Osteoblast (primary cell): ENCODE data around the gene ZNF14. TPM values are rescaled to one million over a fixed set of nuclear protein-coding genes. Genes with fewer than 3 reads are reported as not detected.

Source experiments
- DNase-seq: peaks from one replicate; pipeline ENCODE4 v3.0.0; 2011; ENCODE audit warnings: low spot score, mixed read lengths; ENCODE audit not compliant: insufficient read length; ENCODE audit errors: missing footprints
- H2AFZ ChIP-seq: 2 replicates; pipeline ENCODE4 v1.6.0; 2011; ENCODE audit warnings: mild to moderate bottlenecking, low read length
- H3K27ac ChIP-seq: 2 replicates; pipeline ENCODE4 v1.5.1; 2011; ENCODE audit warnings: mild to moderate bottlenecking, low read depth, low read length, moderate library complexity
- H3K27me3 ChIP-seq: 2 replicates; pipeline ENCODE4 v1.6.0; 2012; ENCODE audit warnings: mild to moderate bottlenecking, control low read depth, inconsistent platforms, low read length, moderate library complexity; ENCODE audit not compliant: insufficient read depth
- H3K36me3 ChIP-seq: 2 replicates; pipeline ENCODE4 v1.5.1; 2011; ENCODE audit warnings: mild to moderate bottlenecking, low read length, control low read depth, moderate library complexity; ENCODE audit not compliant: insufficient read depth
- H3K4me1 ChIP-seq: 2 replicates; pipeline ENCODE4 v1.5.1; 2011; ENCODE audit warnings: mild to moderate bottlenecking, low read length, control low read depth, moderate library complexity; ENCODE audit not compliant: insufficient read depth
- H3K4me2 ChIP-seq: 2 replicates; pipeline ENCODE4 v1.6.0; 2011; ENCODE audit warnings: mild to moderate bottlenecking, low read length; ENCODE audit not compliant: insufficient read depth
- H3K4me3 ChIP-seq: fragments of 200-600 bp; sonication (generic); 3 replicates; pipeline ENCODE4 v1.5.1; 2012; ENCODE audit warnings: mild to moderate bottlenecking, low read length, inconsistent platforms; ENCODE audit not compliant: insufficient read depth
- H3K79me2 ChIP-seq: 2 replicates; pipeline ENCODE4 v1.6.0; 2012; ENCODE audit warnings: mild to moderate bottlenecking, low read length, control low read depth, inconsistent platforms; ENCODE audit not compliant: insufficient read depth
- H3K9me3 ChIP-seq: 2 replicates; pipeline ENCODE4 v1.5.1; 2011; ENCODE audit warnings: low read depth, low read length, control low read depth
- H4K20me1 ChIP-seq: 2 replicates; pipeline ENCODE4 v1.6.0; 2012; ENCODE audit warnings: mild to moderate bottlenecking, low read length, control low read depth; ENCODE audit not compliant: insufficient read depth
- total RNA-seq: library from RNA; depleted of rRNA; stranded (reverse); fragments of >200 nt; gene quantifications from 2 replicates; pipeline ENCODE4 v1.2.3, GENCODE V29; 2012
- TF ChIP-seq, protein P1 (sequence below): IDR thresholded peaks from 2 replicates; pipeline ENCODE4 v1.5.1; 2011; ENCODE audit warnings: mild to moderate bottlenecking, low read depth, low read length, moderate library complexity; ENCODE audit errors: extremely low read depth

ZNF14 gene
- total RNA-seq, 1 donor = 6.5 TPM

DNA sequence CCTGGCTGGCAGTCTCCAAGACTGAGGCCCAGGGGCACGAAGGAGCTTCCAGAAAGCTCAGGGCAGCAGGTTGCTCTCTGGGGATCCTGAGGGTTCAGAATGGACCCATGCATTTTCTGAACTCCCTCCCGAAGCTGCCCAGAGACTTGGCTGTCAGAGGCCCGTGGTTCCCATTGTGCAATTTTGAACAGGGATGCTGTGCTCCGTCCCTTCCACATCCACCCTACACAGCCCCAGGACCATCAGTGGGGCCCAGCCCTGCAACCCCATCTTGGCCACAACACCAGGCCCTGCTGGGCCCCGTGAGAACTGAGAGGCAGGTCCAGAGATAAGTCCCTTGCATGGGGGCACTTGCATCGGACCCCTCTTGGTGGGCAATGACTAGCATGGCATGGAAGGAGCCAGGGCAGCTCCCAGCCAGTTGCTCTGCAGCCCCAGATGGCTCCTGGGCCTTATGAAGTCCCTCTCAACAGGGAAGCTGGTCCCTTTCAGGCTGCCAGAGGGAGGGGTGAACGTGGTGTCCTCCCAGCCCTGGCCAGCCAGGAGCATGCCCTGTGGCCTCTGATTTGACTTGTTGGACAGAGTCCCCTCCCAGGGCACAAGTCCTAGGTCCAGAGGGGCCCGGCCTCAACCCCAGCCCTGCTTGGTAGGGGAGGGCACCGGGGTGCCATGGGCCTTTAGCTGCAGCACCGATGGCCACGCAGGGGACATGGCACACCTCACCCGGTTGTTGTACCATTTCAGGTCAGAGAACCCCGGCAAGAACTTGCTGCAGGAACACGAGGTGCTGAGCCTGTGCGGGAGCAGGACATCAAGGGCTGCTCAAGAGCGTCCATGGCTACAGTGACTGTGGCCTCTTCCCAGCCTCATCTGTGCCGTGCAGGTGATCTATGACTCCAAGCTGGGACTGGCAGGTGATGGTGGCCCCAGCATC, 17.3 kb upstream of the ZNF14 start:
- peak; percentile 57 for DNase-seq
- Histone ChIP-seq H3K9me3 (no peaks in the 10 kb centered on the region), H3K79me2 (no peaks in the 10 kb centered on the region), H3K27ac (no peak overlapping the region), H3K36me3 (no peaks in the 10 kb centered on the region), H3K27me3 (no peaks in the 10 kb centered on the region), H3K4me3 (no peak overlapping the region), H2AFZ (no peak overlapping the region), H3K4me1 (no peaks in the 10 kb centered on the region), H4K20me1 (no peaks in the 10 kb centered on the region), H3K4me2 (no peak overlapping the region)
- TF ChIP-seq, protein P1, sequence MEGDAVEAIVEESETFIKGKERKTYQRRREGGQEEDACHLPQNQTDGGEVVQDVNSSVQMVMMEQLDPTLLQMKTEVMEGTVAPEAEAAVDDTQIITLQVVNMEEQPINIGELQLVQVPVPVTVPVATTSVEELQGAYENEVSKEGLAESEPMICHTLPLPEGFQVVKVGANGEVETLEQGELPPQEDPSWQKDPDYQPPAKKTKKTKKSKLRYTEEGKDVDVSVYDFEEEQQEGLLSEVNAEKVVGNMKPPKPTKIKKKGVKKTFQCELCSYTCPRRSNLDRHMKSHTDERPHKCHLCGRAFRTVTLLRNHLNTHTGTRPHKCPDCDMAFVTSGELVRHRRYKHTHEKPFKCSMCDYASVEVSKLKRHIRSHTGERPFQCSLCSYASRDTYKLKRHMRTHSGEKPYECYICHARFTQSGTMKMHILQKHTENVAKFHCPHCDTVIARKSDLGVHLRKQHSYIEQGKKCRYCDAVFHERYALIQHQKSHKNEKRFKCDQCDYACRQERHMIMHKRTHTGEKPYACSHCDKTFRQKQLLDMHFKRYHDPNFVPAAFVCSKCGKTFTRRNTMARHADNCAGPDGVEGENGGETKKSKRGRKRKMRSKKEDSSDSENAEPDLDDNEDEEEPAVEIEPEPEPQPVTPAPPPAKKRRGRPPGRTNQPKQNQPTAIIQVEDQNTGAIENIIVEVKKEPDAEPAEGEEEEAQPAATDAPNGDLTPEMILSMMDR = no peak

- no peaks in the 10 kb centered on the region for H3K79me2 ChIP-seq
- no peaks in the 10 kb centered on the region for H3K36me3 ChIP-seq
- no peaks in the 10 kb centered on the region for H4K20me1 ChIP-seq
- TF ChIP-seq, protein P1 = no peak
- H3K27me3 ChIP-seq = no peaks in the 10 kb centered on the region
- no peak overlapping the region for H2AFZ ChIP-seq
- peak; percentile 73 for DNase-seq
- no peak overlapping the region for H3K4me3 ChIP-seq
- H3K4me2 ChIP-seq = no peak overlapping the region
- no peaks in the 10 kb centered on the region for H3K4me1 ChIP-seq
- no peaks in the 10 kb centered on the region for H3K9me3 ChIP-seq
- H3K27ac ChIP-seq = no peak overlapping the region
Measured at GRCh38 chr19:19749117-19749907, 16.4 kb upstream of the ZNF14 start.

- Histone ChIP-seq H3K4me2 (no peak overlapping the region), H3K9me3 (no peaks in the 10 kb centered on the region), H3K4me1 (no peaks in the 10 kb centered on the region), H3K4me3 (no peak overlapping the region), H3K79me2 (no peaks in the 10 kb centered on the region), H3K27ac (no peak overlapping the region), H4K20me1 (no peaks in the 10 kb centered on the region), H2AFZ (no peak overlapping the region), H3K27me3 (no peaks in the 10 kb centered on the region), H3K36me3 (no peaks in the 10 kb centered on the region)
- peak; percentile 39 for DNase-seq
- TF ChIP-seq, protein P1 = no peak
Measured at GRCh38 chr19:19748249-19748938, 15.5 kb upstream of the ZNF14 start.
